ENCODE measurements around the gene LETM1.
A peak's percentile ranks its signal among the peaks of the same experiment; 100 is the strongest.

LETM1 gene

DNA sequence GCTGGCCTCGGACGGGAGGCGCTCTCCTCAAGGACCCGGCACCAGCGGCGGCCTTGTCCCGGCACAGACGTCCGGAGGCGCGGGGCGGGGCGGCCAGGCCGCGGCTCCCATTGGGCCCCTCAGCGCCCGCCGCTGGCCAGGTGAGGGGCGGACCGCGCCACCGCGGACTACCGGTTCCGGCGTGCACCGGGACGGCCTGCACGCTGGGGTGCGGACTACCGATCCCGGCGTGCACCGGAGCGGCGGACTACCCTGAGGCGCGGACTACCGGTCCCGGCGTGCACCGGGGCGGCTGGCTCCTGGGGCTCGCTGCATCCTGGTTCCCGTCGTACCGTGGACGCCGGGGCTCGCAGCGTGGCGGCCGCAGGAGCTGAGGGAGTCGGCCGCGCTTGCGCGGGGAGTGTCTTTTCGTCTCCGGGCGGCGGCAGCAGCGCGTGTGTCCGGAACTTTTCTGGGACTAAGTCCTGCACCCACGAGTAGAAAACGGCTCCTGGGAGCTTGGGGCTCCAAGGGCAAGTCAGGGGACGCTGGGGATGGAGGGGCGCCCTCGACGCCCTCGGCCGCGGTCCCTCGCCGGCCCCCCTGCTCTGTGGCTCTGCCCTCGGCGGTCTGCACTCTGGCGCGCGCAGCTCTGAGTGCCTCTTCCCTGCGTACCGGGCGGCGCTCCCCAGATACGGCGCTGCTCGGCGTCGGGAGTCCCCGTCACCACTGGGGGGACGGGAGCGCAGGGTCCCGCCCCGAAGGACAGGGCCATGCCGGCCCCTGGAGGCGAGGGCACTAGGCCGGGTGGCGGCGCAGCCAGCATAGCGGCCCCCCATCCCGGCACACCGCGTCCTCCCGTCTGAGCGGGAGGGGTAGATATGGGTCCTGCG, at the start of gene LETM1:
LETM1 (minus strand) TSS at position 86 of the 872 bp plus-strand sequence. CDS start 206 bp downstream, outside the sequence.
- peak; percentile 47 to 98 (median 94) for DNase-seq

DNA sequence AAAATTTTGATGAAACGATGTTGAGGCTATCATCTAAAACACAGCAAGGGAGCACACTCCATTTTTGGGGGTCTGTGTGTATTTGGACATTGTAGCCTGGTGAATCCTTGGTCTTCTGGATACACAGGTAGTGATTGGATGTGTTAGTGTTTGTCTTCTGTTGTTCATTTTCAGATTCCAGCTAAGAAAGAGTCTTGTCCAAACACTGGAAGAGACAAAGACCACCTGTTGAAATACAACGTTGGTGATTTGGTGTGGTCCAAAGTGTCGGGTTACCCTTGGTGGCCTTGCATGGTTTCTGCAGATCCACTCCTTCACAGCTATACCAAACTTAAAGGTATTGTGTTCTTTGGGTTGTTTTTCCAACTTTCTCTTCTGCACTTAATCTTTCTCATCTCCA, 48.1 kb upstream of the LETM1 start:
- no peak for DNase-seq

DNA sequence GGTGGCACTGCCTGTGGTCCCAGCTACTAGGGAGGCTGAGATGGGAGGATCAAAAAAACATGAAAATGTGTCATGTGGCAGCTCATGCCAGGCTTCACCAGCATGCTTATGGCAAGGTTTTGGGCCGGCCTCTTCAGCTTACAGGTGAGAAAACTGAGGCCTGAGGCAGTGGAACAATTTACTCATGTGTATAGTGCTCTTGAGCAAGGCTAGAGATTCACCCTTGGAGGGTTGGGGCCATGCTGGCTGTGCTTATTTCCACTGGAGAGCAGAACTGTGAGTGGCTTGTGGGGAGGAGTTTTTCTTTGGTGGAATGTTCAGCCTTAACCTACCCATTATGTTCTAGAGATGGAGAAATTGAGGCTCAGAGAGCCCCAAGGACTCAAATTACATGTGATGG, 47.1 kb upstream of the LETM1 start:
- DNase-seq = no peak

DNA sequence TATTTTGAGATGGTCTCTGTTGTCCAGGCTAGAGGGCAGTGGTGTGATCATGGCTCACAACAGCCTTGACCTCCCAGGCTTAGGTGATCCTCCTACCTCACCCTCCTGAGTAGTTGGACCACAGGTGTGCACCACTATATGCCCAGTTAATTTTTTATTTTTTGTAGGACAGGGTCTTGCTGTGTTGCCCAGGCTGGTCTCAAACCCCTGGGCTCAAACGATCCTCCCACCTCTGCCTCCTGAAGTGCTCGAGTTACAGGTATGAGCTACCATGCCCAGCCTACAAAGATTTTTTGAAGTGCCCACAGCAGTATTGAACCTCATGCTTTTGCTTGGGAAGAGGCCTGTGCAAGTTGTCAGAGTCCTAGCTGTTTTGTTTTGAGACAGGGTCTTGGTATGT, 46.3 kb upstream of the LETM1 start:
- no peak for DNase-seq

DNA sequence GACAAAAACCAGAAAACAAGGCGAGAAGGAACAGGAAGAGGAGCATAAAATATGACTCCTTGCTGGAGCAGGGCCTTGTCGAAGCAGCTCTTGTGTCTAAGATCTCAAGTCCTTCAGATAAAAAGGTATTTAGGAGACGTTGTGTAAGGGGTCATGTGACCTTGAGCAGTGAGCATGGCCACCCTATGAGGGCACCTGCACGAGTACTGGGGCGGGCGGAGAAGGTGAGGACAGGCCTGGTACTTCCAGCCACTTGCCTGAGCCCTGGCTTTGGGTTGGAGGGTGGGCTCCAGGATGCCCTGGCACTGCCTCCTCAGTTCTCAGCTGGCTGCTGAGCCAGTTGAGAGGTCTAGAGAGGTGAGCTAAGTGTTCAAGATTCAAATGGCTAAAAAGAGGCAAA, 45.2 kb upstream of the LETM1 start:
- no peak for DNase-seq

DNA sequence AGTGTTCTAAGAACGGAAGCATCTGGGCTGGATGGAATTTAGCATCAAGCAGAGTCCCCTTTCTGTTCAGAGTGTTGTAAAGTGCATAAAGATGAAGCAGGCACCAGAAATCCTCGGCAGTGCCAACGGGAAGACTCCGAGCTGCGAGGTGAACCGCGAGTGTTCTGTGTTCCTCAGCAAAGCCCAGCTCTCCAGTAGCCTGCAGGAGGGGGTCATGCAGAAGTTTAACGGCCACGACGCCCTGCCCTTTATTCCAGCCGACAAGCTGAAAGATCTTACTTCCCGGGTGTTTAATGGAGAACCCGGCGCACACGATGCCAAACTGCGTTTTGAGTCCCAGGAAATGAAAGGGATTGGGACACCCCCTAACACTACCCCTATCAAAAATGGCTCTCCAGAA, 44.7 kb upstream of the LETM1 start:
- DNase-seq = no peak

DNA sequence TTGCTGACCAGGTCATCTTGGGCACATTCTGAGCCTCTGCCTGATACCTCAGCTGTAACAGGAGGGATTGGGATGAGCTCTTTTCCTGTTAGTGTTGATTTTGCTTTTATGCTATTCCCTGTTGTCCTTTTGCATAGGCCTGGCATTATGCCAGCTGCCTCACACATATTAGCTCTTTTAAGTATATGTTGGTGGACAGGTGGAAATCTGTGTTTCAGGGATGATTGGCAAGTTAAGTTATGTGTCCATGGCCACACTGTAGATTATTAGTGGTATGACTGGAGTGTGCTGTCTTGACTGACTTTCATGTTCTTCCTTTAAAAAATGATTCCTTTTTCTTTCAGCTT, 44.1 kb upstream of the LETM1 start:
- no peak for DNase-seq

DNA sequence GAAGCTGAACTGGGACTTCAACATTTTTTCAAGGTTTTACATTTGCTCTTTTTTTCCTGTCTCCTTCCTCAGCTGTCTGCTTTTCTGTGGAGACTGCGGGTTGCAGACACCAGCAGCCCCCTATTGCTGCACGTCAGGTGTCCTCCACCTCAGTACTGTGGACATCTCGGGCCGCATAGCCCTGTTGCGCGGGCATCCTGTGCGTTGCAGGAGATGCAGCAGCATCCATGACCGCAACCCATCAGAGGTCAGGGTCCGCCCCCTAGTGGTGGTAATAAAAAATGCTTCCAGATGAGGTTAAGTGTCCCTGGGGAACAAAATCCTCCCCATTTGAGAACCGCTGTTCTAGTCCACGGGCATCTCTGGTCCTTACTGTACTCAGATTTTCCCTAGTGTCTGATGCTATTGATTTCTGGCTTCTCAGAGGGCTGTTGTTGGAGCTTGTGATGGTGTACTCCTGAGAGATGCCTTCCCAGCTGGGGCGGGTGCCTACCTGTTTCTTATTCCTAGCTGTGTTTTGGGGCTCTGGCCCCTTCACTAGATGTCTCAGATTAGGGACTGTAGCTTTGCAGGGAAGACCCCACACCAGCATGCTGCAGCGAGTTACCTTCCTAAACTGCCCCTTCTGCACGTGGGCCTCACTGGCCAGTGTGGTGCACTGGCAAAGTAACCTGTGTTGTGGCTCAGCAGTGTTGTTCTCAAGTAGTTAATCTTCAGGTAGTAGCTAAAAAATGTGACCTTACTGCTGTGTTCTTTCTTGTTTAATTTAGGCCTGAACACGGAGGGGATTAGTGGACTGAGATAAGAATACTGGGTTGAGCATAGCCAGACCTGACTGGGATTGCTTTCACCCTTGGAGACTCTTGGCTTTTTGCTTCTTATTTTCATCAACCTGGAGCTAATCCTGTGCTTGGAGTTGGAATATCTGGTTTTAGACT, 43.5 kb upstream of the LETM1 start:
- peak in 50 of 58 donors; percentile 5 to 69 (median 38) for DNase-seq

DNA sequence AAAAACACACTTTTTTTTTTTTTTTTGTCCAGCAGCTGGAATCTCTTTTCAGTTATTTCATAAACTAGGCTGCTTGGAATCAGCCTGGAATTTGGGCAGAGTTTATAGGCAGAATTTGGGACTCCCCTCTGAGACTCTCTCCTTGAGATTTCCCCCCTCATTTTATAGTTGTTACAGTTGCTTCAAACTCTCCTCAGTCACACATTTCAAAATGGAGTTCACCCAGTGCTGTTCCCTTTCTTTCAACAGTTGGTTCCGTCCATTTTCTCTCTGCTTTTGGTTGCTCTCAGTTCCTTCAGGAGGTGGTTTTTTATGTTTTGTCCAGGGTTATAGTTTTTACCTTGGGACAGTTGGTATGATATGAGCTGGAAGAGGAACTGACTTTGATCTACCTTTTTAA, 42.7 kb upstream of the LETM1 start:
- DNase-seq = no peak

DNA sequence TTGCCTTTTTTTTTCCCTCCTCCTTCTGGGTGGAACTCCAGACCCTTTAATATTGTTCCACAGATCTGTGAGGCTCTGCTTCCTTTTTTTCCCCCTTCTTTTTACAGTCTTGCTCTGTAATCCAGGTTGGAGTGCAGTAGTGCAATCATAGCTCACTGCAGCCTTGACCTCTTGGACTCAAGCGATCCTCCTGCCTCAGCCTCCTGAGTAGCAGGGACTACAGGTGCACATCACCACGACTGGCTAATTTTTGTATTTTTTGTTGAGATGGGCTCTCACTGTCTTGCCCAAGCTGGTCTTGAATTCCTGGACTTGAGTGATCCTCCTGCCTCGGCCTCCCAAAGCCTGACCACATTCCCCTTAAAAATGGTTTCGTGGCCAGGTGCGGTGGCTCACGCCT, 42.1 kb upstream of the LETM1 start:
- no peak for DNase-seq

DNA sequence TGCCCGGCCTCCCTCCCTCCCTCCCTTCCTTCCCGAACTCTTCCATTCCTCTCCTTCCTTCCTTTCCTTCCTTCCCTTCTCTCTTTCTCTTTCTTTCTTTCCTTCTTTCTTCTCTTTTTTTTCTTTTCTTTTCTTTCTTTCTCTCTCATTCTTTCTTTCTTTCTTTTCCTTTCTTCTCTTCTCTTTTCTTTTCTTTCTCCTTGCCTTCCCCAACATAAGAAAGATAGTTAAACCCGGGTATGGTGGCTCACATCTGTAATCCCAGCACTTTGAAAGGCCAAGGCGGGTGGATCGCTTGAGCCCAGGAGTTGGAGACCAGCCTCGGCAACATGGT, 40.7 kb upstream of the LETM1 start:
- no peak for DNase-seq

DNA sequence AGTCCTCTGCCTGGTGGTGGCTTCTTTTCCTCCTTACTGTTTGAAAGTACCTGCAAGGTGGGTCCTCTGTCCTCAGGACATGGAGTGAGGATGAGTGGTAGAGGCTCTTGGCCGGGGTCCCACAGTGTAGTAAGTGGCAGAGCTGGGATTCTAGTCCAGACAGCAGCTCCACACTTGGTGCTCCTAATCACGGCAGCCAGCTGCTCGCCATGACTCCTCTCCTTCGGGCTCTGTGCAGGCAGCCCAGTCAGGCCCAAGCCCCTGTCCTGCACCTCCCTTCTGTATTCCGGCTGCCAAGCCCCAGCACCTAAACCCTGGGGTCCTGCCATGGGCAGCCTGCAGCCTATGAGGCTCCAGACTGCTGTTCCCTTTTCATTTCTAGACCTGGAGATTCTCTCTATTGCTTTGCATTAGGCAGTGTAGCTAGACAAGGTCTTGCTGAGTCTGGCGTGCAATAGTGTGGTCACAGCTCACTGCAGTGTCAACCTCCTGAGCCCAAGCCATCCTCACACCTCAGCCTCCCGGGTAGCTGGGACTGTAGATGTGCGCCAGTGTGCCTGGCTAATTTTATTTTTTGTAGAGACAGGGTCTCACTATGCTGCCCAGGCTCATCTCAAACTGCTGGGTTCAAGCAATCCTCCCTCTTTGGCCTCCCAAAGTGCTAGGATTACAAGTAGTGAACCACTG, 40.2 kb upstream of the LETM1 start:
- DNase-seq = no peak

DNA sequence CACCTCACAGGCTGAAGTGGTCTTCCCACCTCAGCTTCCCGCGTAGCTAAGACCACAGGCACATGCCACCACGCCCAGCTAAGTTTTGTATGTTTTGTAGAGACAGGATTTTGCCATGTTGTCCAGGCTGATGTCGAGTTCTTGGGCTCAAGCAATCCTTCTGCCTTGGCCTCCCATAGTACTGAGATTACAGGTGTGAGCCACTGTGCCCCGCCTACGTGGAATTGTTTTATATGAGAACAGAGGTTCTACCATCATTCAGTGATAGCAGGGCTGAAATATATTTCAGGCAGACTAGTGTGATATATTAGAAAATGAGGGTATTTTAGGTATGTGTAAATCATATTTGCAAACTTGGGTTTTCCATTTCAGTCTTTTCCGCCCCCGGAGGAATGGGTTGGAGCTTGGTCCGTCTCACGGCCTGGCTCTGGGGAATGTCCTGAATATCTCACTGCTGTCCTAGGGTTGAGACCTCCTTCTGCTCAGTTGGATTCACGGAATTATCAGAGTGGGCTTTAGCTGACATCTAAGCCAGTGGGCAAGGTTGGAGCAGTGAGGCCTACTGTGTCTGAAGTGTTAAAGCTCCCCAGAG, 35.1 kb upstream of the LETM1 start:
- DNase-seq = no peak

DNA sequence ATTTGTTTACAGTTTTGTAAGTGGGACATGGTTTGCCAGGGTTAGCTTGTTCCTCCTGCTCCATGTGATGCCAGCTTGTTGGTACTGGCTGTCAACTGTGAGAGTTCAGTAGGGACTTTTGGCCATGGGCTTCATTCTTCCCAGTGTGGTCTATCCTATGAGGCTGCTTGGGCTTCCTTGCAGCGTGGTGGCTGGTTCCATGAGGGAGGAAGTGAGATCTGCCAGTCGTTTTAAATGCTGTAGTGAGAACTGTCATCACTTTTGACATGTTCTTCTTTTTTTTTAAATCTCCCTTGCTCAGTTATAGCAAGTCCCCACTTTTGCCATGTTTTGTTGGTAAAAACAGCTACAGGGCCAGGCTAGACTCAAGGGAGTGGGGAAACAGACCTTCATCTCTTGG, 31.1 kb upstream of the LETM1 start:
- DNase-seq = no peak

DNA sequence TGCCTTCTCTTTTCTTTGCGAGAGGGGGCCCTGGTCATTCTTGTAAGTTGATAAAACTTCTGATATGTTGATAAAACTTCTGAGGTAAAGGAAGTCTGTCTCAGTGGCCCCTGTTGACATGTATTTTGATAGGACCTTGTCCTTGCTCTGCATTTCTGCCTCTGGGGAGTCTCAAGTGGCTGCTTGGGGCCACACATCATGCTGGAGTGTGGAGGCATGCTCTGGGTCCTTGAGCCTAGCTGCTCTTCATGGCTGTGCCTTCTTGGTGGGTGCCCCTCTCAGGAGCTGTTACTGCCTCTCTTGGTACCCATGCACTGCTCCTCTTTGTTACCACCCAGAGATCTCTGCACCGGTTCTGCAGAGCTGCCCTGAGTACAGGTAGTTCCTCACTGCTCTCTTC, 29.5 kb upstream of the LETM1 start:
- DNase-seq = no peak

DNA sequence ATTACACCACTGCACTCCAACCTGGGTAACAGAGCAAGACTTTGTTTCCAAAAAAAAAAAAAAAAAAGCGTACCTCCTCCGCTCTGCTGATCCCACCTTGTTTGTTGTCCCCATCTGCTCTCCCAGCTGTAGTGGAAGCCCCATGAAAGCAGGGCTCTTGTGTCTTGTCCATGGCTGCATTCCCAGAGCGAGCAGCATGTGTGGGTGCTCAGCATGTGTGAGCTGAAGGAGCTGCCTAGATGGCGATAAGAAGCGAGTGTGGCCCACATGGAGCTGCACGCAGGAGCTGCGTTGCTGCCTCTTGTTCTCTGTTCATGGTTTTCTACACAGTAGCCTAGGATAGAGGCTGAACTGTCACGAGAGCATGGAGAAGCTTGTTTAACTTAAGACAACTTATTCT, 27.6 kb upstream of the LETM1 start:
- DNase-seq = no peak

DNA sequence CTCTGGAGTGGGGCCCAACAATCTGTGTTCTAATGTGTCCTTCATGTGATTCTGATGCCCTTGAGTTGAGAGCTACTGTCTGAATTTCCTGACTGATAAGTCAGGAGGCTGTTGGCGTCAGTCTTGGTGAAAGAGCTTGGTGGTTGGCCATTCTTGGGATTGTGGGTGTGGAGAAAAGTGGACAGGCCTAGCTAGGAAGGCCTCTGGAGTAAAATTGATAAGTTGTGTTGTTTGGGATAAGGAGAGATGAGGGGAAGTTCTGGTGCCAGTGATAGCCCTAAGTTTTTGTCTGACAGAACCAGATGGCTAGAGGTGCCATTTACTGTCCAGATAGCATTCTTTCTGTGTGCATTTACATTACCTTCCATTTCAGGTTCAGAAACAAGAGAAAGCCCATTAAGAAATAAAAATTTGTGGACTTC, 26.9 kb upstream of the LETM1 start:
- DNase-seq = no peak

DNA sequence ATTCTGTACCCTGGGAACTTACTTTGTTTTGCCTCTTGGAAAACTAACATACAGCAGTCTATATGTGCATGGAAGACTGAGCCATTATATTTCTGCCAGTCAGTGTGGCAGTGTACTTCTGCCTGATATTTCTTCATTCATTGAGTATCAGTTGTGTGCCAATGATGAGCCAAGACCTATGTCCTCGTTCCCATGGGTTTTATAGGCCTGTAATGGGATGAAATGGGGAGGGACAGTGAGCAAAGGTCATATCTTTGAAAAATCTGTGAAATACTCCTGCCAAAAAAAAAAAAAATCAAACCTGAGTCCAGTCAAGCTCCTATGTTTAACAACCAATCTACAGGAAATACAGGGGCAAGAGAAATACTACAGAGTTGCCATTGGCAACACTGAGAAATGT, 24.4 kb upstream of the LETM1 start:
- no peak for DNase-seq

DNA sequence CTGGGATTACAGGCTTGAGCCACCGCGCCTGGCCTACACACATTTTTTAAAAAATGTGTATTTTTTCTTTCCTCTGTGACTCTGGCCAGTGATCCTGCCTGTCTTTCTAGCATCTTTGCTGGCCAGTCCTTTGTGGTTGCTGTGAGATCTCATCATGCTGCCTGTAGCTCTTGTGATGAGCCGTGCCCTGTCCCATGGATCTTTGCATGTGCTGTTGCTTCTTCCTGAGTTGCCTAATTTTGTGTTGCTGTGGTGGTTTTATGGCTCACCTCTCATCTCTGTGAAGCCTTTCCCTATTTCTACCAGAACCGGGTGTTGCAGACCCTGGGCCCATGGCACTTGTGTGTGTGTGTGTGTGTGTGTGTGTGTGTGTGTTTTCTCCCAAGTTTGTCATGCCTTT, 23.5 kb upstream of the LETM1 start:
- no peak for DNase-seq

DNA sequence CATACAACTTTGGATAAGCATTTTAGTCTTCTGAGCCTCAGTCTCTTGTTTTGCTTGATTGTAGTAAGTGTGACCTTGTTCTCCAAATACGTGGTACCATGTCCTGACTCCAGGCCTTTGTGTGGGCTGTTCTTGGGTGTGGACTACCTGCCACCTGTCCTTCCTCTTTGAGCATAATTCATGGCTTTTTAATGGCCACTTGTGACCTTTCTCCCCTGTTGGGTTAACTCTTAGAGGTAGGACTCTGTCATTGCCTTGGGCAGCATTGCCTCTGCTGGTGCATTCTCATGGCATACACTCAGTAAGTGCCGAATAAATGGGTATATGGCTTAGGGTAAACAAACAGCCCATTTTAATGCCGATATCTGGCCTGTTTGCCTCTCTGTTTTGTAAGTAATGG, 18.2 kb upstream of the LETM1 start:
- no peak for DNase-seq

DNA sequence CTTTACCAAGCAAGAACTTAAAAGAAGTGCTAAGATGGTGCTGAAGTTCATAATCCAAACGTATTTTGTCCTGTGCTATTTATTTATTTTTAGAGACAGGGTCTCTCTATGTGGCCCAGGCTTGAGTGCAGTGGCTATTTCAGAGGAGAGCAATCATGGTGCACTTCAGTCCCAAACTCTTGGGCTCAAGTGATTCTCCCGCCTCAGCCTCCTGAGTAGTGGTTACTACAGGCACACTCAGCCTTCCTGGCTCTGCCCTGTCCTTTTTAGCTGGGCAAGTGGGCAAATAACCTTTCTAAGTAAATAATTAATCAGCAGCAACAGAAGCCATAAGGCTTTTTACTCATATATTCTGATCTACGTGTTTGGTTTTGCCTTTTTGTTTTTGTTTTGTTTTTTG, 17.8 kb upstream of the LETM1 start:
- DNase-seq = no peak

DNA sequence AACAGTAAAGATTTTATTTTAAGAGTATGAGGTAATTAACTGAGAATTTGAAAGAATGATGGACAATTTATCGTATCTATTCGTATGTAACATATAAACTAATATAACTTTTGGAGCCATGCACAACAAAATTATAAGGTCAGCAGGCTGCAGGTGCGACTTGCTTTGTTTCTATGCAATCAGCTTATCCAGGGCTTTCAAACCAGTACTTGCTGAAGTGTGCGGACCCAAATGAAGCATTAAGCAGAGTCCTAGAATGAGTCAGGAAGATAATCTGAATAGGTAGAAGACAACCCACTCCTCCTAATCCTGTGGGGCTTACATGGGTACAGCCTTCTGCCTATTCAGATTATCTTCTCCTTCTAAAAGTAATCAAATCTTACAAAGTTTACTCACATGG, 17.3 kb upstream of the LETM1 start:
- DNase-seq = no peak

Measured in anterior cingulate cortex (tissue), 58 donors.